ENCODE data around the gene EIF4E1B.

EIF4E1B gene

GRCh38 chr5:176647843-176648473, 17.5 kb downstream of the EIF4E1B start:
- DNase-seq = no peak

GRCh38 chr5:176648474-176649194, 18.2 kb downstream of the EIF4E1B start:
- DNase-seq = no peak

GRCh38 chr5:176650354-176650884, 19.9 kb downstream of the EIF4E1B start:
- no peak for DNase-seq

DNA sequence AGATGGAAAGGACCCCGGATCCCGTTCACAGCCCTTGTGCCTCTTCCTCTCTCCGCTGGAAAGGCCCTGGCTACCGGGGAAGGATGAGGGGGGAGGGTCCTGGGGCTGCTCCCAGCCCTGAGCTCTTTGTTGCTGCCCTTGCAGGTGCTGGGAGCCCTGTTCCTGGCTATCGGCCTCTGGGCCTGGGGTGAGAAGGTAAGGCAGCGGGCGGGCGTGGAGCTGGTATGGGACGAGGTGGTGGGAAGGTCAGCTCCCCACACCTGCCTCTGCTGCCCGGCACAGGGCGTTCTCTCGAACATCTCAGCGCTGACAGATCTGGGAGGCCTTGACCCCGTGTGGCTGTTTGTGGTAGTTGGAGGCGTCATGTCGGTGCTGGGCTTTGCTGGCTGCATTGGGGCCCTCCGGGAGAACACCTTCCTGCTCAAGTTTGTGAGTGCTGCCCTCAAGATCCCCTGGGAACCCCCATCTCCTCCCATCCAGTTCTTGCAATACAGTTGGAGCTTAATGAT, 21.1 kb downstream of the EIF4E1B start:
- DNase-seq = no peak

GRCh38 chr5:176652136-176652535, 21.7 kb downstream of the EIF4E1B start:
- DNase-seq = no peak

DNA sequence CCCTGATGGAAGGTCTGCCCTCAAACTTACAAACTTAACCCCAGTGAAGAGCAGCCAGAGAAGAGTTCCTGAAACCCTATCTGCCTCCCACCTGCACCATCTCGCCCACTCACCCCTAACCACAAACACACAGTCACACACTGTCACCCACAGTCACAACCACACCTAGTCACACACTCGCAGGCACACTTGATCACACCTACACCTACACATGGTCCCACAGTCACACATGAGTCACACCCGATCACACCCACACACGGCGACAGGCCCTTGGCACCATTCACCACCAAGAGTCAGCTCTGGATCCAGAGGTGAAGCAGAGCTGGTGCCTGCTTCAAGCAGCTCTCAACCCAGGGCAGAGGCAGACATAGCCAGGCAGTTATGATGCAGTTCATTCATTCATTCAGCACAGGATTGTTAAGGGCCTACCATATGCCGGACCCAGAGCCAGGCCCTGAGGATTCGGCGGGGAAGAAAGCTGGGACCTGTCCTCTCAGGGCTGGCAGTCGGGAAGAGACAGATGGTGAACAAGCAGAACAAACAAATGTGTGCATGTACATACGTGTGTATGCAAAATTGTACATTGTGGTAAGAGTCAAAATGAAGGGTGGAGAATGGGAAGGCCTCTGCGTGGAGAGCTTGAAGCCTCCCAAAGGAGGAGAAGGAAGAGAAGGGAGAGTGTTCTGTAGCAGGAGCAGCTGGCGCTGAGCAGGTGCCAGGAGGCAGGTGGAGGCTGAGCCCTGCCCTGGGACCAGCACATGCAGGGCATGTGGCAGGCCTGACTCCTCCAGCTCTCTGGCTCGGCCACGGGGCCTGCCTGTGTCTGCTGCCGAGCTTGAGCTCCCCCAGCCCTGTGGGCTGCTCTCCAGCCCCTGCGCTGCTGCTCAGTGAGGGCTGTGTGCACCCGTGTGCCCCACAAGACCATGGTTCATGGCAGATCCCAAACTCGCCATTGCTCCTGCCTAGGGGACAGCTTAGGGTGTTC, 23.2 kb downstream of the EIF4E1B start:
- DNase-seq = no peak

GRCh38 chr5:176654856-176655255, 24.4 kb downstream of the EIF4E1B start:
- no peak for DNase-seq

DNA sequence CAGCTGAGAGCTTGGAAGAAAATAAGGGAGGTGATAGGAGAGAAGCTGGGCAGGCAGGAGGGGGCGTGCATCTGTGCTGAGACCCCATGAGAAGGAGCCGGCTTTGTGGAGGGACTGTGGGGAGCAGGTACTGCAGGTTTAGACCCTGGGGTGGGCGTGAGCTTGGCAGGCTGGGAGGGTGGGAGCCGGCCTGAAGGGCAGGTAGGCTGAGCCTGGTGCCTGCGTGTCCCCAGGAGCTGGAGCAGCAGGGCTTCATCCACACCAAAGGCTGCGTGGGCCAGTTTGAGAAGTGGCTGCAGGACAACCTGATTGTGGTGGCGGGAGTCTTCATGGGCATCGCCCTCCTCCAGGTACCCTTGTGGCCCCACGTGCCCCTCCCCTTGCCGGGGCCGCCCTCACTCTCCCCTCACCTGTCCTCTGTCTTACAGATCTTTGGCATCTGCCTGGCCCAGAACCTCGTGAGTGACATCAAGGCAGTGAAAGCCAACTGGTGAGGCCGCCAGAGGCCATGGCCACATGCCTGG, 26.1 kb downstream of the EIF4E1B start:
- no peak for DNase-seq

DNA sequence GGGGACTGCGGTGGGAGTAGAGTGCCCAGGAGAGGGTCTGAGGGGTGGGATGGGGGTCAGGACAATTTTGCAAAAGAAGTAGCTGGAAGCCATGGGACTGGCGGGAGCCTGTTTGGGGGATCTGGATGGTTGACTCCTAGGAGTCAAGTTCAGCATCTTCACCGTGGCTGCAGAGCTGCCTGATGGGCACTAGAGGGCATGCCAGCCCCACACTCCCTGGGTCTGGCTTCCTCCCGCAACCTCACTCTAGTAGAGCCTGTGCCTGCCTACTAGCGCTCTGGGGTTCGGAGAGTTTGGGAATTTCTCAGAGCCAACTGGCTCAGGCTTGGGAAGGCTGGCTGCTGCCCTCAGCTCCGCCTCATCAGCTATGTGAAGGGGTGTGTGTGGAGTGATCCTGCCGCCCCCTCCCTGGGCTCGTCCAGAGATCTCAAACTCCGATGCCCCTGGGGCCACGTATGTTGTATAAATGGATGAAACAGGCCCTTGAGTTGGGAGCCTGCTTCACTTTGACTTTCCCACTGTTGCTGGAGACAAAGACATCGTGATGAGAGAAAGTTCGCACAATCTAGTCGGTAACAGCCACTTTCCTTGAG, 27.6 kb downstream of the EIF4E1B start:
- DNase-seq = peak; percentile 79

- DNase-seq = peak; percentile 81
These were observed 28.5 kb downstream of the EIF4E1B start for GRCh38 chr5:176658817-176659511.

- no peak for DNase-seq
These were observed 29.0 kb downstream of the EIF4E1B start for GRCh38 chr5:176659512-176659839.

DNA sequence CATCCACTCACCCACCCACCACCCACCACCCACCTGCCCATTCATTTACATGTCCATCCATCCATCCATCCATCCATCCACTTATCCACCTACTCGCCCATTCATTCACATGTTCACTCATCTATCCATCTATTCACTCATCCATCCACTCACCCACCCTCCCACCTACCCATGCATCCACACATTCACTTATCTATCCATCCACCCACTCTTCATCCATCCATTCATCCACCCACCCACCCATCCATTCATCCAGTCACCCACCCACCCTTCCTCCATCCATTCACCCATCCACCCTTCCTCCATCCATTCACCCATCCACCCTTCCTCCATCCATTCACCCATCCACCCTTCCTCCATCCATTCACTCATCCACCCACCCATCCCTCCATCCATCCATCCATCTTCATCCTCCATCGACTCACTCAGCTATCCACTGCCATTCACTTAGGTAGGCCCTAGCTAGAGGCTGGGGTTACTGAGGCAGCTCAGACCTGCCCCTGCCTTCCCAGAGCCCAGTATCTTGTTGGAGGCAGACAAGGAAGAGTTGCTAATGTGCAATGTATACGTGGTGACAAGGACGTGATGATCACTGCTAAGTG, 29.5 kb downstream of the EIF4E1B start:
- no peak for DNase-seq

DNA sequence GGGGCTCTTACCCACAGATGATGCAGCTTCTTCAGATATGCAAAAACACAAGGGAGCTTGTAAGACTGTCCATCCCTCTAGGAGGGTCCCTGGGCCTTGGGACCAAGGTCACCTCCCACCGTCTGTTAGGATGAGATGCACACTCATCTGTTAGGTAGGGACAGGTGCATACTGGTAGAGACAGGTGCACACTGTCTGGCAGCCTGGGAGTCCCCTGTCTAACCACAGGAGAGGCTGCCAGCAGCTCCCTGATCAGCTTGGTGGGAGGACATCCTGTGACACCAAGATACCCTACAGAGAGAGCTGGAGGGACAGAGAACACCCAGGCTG, 30.0 kb downstream of the EIF4E1B start:
- no peak for DNase-seq

DNA sequence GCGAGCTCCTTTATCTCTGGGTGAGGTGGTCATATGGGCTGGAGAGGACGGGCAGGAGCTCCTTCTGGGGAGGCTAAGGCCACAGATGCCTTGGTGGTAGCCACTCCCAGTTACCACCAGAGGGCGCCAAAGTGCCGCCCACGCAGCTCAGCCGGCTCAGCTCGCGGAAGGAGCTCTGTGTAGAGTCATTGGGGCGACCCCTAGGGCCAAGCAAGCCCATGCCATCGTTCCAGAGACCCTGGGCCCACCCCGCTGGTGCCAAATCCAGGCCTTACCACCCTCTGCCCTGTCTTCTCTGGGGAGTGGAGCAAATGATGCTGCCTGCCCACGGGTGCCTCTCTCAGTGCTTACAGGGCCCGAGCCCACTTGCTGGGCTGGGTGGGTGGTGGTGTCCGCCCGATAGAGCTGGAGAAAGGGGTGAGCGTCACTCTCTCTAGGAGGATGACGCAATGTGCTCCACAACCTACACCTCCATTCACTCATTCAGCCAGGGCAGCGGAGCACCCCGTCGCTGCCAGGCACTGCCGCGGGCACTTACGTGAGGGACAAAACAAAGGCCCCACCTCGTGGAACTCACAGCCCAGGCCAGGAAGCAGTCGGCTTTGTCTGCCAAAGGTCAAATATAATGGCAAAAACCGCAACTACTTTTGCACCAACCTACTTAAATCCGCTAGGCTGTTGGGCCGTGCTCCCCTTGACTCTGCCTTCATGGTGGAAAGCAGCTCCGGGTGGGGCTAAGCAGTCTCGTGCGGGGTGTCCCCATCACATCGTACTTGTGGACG, 30.6 kb downstream of the EIF4E1B start:
- DNase-seq = peak; percentile 84

GRCh38 chr5:176661676-176662075, 31.2 kb downstream of the EIF4E1B start:
- no peak for DNase-seq

GRCh38 chr5:176662371-176663333, 32.2 kb downstream of the EIF4E1B start:
- no peak for DNase-seq

- no peak for DNase-seq
These were observed 33.1 kb downstream of the EIF4E1B start for GRCh38 chr5:176663566-176663965.

- DNase-seq = no peak
These were observed 34.0 kb downstream of the EIF4E1B start for GRCh38 chr5:176664479-176664878.

DNA sequence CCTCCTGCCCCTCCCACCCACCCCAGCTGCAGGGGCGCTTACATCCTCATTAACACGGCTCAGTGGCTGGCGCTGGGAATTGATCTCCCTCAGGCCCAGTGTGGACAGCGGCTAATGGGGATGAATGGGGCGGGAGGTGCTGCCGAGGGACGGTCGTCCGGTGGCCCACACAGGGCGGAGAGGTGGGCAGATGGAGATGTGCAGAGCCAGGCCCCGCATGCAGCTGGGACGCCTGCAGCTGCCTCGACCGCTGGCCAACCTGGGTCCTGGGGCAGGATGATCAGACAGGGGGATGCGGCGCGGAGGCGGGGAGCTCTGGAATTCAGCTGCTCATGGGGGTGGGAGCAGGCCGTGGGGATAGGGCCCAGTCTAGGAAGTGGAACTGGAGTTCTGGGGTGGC, 34.4 kb downstream of the EIF4E1B start:
- no peak for DNase-seq

DNA sequence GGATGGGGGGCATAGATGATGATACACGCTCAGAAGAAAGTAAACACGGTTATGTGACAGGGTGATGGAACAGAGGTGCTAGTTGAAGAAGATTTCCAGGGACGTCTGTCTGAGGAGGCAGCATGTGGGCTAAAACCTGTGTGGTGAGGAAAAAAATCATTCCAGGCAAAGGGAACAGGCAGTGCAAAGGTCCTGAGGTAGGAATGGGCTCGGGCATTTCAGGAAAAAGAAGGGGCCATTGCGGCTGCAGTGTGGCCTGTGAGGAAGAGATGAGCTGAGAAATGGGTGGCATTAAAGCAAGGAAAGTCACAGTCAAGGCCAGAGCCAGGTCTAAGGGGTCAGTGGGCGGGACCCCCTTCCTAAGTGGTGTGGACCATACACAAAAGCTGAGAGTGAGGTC, 35.0 kb downstream of the EIF4E1B start:
- no peak for DNase-seq

All from RPMI8226 (cell line).